ENCODE data around the gene BRSK2.

DNA sequence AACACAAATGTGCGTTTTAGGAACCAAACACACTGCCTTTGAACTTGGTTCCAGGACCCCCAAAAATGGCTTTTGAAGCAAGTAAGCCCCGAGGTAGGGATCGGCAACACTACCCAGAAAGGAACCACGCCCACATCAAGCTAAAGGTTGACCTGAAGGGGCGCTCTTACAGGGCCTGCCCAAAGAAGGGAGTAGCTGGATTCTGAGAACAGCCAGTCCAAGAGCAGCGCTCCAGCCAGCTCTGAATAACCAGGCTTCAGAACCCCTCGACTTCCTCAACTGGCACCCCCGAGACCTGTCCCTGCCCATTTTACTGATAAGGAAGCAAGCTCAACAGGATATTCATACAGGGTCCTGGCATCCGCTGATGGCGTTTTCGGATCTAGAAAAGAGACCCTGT is 115.7 kb downstream of the BRSK2 start:
- TF ChIP-seq, protein P1, sequence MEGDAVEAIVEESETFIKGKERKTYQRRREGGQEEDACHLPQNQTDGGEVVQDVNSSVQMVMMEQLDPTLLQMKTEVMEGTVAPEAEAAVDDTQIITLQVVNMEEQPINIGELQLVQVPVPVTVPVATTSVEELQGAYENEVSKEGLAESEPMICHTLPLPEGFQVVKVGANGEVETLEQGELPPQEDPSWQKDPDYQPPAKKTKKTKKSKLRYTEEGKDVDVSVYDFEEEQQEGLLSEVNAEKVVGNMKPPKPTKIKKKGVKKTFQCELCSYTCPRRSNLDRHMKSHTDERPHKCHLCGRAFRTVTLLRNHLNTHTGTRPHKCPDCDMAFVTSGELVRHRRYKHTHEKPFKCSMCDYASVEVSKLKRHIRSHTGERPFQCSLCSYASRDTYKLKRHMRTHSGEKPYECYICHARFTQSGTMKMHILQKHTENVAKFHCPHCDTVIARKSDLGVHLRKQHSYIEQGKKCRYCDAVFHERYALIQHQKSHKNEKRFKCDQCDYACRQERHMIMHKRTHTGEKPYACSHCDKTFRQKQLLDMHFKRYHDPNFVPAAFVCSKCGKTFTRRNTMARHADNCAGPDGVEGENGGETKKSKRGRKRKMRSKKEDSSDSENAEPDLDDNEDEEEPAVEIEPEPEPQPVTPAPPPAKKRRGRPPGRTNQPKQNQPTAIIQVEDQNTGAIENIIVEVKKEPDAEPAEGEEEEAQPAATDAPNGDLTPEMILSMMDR (conservative IDR thresholded peaks at IDR 0.05 in 1 of 2, IDR thresholded peaks at IDR 0.05 in 1 of 2; ENCODE audit: low read depth in 1 of 2, low read length in 2 of 2) = no peak
- no peak for TF ChIP-seq EZH2 (IDR thresholded peaks at IDR 0.05; ENCODE audit: low read length, missing control alignments)
